Activated CD4-positive, alpha-beta T cell treated with anti-CD3 and anti-CD28 coated beads, Interleukin-2, amount 50 U/mL, for 4 hours (primary cell): Measurements from ENCODE around the gene OBSCN.

Experiments
- DNase-seq, 2 experiments: peaks; one replicate each; pipeline ENCODE4 v3.0.0-alpha.2; 2020

OBSCN gene

GRCh38 chr1:228280106-228280901 is 72.5 kb downstream of the OBSCN start:
- no peak for DNase-seq

GRCh38 chr1:228280961-228281591 is 73.2 kb downstream of the OBSCN start:
- no peak for DNase-seq

- no peak for DNase-seq
Observed at GRCh38 chr1:228281631-228282328, 73.9 kb downstream of the OBSCN start.

- DNase-seq = no peak
Observed at GRCh38 chr1:228282329-228283042, 74.6 kb downstream of the OBSCN start.

GRCh38 chr1:228283043-228283371 is 75.2 kb downstream of the OBSCN start:
- DNase-seq = no peak

GRCh38 chr1:228283476-228284147 is 75.8 kb downstream of the OBSCN start:
- DNase-seq = no peak

- DNase-seq = no peak
Observed at GRCh38 chr1:228284148-228284495, 76.3 kb downstream of the OBSCN start.

- no peak for DNase-seq
Observed at GRCh38 chr1:228284521-228284920, 76.7 kb downstream of the OBSCN start.

- DNase-seq = no peak
Observed at GRCh38 chr1:228285661-228286504, 78.0 kb downstream of the OBSCN start.

- DNase-seq = no peak
Observed at GRCh38 chr1:228286505-228287417, 78.9 kb downstream of the OBSCN start.

- no peak for DNase-seq
Observed at GRCh38 chr1:228287541-228288425, 79.9 kb downstream of the OBSCN start.

- DNase-seq = no peak
Observed at GRCh38 chr1:228288536-228289238, 80.8 kb downstream of the OBSCN start.

GRCh38 chr1:228289239-228289849 is 81.5 kb downstream of the OBSCN start:
- no peak for DNase-seq

GRCh38 chr1:228289996-228290881 is 82.4 kb downstream of the OBSCN start:
- no peak for DNase-seq

- no peak for DNase-seq
Observed at GRCh38 chr1:228291906-228292608, 84.2 kb downstream of the OBSCN start.

- DNase-seq = no peak
Observed at GRCh38 chr1:228292609-228292911, 84.7 kb downstream of the OBSCN start.

GRCh38 chr1:228293393-228293792 is 85.5 kb downstream of the OBSCN start:
- DNase-seq = no peak
